Measurements from ENCODE around the gene FEZF2. TPM values are rescaled to one million over a fixed set of nuclear protein-coding genes. Genes with fewer than 3 reads are reported as not detected.
A peak's percentile ranks its signal among the peaks of the same experiment; 100 is the strongest.

The FEZF2 gene
- total and polyA plus RNA-seq, 2 of the 8 experiments (the other 6 are each of a cell fraction or from before 2014, with no cell fraction given): 0.06 TPM; not detected in 1

DNA sequence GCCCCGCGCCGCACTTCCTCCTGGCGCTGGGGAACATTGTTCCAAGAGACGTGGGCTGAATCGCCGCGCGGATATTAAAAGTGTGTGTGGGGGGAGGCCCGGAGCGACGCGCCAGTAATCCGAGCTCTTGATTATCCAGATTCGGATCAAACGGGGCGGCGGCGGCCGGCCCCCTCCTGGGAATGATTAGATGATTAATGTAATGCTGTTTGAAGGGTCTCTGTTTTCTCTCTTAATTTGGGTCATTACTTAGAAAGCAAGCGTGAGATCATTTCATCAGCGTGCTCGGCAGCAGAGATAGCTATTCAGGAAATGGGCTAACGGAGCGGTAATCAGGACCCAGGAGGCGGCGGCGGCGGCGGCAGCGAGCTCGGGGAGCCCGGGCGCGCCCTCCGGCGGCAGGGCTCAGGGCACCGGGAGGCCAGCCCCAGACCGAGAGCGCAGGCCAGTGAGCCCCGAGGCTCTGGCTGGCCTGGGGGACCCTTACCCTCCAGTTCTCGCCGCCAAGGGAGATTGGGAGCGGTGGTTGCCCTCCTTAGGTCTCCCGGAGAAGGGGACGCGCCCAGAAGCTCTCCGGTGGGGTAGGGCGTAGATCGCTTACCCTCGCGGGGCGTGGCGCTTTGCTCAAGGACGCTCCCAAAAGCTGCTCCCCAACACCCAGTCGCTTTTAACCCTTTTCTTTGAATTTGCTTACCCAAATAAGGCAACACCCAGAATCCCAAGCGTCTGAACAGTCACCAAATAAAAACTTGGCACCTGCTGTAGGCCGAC lies 4.5 kb downstream of the FEZF2 start (continued):
- no peak for TF ChIP-seq CHD7 (IDR thresholded peaks at IDR 0.05; ENCODE audit: insufficient replicate concordance, low read length)
- TF ChIP-seq CREB1 (IDR thresholded peaks at IDR 0.05): no peak
- TF ChIP-seq BACH1 (IDR thresholded peaks at IDR 0.05; ENCODE audit: low read length): no peak
- TF ChIP-seq HDAC6 (IDR thresholded peaks at IDR 0.05; ENCODE audit: low read depth, low read length): no peak
- TF ChIP-seq CHD2 (IDR thresholded peaks at IDR 0.05; ENCODE audit: low read length): no peak
- TF ChIP-seq ZNF274 (IDR thresholded peaks at IDR 0.05; ENCODE audit: borderline replicate concordance, extremely low read depth, low read length): no peak
- TF ChIP-seq TBP (IDR thresholded peaks at IDR 0.05; ENCODE audit: low read depth, low read length): peak; percentile 76
- no peak for TF ChIP-seq SIX5 (IDR thresholded peaks at IDR 0.05; ENCODE audit: low read depth, low read length)
- 0 out of 2 replicates have a peak, but pooled peaks have one; percentile 45 for TF ChIP-seq EGR1 (IDR thresholded peaks at IDR 0.05; ENCODE audit: borderline replicate concordance, low read depth, low read length)
- peak; percentile 89 for TF ChIP-seq ASH2L (IDR thresholded peaks at IDR 0.05; ENCODE audit: low read length)
- no peak for TF ChIP-seq BCL11A (IDR thresholded peaks at IDR 0.05; ENCODE audit: low read depth in 2 of 2, low read length in 2 of 2)
- TF ChIP-seq MAFK (IDR thresholded peaks at IDR 0.05; ENCODE audit: low read depth, low read length): no peak
